SH-SY5Y (cell line): ENCODE results near the gene HOXB9.

Source experiments
- GATA2 ChIP-seq: IDR thresholded peaks from 2 replicates; pipeline ENCODE4 v1.6.1; 2011; ENCODE audit warnings: mild to moderate bottlenecking, low read depth, low read length
- GATA3 ChIP-seq: IDR thresholded peaks from 2 replicates; pipeline ENCODE4 v1.6.1; 2011; ENCODE audit warnings: low read depth, mild to moderate bottlenecking, low read length, moderate library complexity

DNA sequence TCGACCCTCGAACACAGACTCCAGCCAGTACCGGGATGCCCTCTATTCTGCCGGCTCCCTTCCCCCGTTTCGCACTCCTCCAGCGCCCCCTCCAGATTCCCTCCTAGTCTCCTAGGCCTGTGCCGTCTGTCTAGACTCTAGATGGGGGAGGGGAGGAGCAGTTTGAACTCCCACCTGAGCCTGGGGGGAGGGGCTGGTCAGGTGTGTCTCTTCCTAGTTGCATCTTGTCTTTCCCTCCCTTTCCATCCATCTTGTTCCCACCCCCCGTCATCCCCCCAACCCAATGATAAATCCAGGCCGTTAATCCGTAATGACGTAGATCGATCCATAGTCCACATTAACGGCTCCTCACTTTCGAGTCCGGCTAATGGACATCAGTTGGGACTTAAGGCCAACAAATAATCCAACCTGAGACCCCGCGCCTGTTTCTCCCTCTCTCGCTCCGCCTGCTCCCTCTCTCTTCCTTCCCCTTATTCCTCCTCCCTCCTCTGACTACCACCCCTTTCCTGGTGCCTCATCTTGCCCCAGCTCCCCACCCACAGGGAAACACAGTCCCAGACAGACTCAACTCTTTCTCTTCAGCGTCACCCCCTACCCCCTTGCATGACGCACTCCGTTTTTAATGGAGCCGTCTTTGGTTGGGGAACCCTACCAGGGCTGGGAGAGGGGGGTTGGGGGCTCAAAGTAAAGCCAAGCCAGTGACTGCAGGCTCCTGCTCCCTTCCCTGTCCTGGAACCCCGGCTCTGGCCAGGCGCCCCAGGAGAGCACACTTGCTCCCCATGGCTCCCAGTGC lies 29.2 kb downstream of the HOXB9 start:
- TF ChIP-seq GATA2, result no peak
- TF ChIP-seq GATA3, result no peak
